Measurements from ENCODE around the gene GARS1.
"Not testable (repeated sequence)": the region's sequence is repeated elsewhere in the genome, so short reads cannot be mapped to it uniquely, and the experiment has no call there.

Gene GARS1

DNA sequence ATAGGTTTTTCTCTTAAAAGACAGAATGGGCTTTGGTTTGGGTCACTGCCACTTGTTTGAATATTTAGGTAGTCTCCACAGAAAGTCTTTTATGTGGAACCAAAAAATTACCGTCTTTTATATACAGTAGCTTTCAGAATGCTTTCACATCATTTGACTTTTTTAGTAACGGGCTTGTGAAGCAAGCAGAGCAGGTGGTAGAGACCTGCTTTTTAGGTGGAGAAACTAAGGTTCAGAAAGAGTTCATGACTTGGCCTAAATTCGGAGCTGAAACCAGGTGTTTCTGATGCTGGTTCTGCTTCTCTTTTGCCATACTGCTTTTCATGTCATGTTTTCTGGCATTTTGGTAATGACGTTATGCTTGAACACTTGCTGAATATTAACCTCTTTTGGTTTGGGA, 36.3 kb downstream of the GARS1 start:
- DNase-seq, result no peak

DNA sequence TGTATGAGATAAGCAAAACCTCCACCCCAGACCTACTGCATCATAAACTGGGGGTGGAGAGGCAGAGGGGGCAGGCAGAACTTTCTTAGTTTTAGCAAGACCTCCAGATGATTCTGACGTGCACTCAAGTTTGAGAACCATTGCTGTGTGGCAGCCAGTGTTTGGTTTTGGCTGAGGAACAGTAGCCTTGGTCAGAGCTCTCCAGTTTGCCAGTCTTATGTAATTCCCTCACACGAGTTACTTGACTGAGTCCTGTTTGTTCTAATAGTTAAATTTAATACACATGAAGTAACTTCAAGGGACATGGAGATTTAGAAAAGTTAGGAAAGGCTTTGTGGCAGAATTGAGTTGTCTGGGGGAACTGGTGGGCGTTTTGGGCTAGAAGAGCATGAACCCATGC, 38.5 kb downstream of the GARS1 start:
- DNase-seq, result no peak

DNA sequence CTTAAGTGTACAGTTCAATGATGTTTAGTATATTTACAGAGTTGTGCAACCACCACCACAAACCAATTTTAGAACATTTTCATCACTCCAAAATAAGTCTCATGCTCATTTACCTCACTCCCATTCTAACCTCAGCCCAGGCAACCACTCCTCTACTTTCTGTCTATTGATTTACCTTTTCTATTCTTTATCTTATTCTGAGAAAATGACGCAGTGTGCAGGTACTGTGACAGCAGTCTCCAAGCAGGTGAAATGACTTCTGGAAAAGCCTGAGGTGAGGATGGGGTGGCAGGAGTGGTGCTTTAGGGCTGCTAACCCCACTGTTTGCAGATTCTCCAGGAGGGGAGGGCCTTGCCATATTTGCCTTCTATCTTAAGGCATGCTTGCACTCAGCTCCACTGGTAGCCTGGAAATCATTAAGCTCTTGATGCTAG, 39.5 kb downstream of the GARS1 start:
- DNase-seq, result no peak

DNA sequence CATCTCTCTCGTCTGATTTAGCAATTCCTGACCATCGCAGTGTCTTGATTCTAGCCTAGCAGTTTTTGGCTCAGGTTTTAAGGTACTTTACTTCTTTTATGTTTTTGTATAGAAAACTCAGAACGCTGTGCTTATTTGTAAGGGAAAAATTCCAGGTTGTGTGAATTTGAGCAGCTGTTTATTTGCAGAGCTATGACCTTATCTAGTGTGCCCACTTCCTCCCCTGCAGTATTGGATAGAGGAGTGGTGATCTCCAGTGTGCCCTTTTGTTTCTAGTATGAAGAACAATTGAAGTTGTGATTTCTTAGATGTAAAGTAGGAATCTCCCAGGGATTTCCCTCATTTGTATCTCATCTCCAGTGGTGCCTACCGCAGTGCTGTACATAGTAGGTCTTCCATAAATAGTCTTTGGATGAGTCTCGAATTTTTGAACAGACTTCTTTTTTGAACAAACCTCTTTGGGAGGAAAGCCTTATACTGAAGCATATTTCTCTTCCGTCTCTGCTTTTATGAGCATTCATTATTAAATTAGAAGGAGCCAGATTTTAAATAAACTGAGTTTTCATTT, 40.0 kb downstream of the GARS1 start:
- no peak for DNase-seq

DNA sequence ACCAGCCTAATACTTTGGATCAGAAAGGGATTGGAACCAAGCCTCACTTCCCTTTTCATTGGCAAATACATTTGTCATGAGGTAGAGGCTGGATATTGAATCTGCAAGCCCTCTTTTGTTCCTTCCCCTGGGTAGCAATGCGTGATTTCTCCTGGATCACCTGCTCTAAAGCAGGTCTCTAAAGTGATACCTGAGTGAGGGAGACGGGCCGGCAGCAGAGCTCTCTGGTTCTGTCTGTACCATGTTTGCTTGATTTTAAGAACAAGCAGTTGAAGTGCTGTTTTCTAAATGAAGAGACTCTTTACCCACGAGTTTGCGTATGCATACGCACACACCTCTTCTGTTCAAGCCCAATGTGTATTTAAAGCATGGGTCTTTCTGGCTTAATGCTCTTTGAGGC, 41.1 kb downstream of the GARS1 start:
- no peak for DNase-seq

DNA sequence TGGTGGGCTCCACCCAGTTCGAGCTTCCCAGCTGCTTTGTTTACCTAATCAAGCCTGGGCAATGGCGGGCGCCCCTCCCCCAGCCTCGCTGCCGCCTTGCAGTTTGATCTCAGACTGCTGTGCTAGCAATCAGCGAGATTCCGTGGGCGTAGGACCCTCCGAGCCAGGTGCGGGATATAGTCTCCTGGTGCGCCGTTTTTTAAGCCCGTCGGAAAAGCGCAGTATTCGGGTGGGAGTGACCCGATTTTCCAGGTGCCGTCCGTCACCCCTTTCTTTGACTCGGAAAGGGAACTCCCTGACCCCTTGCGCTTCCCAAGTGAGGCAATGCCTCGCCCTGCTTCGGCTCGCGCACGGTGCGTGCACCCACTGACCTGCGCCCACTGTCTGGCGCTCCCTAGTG, 47.6 kb downstream of the GARS1 start:
- not testable (repeated sequence) for DNase-seq

DNA sequence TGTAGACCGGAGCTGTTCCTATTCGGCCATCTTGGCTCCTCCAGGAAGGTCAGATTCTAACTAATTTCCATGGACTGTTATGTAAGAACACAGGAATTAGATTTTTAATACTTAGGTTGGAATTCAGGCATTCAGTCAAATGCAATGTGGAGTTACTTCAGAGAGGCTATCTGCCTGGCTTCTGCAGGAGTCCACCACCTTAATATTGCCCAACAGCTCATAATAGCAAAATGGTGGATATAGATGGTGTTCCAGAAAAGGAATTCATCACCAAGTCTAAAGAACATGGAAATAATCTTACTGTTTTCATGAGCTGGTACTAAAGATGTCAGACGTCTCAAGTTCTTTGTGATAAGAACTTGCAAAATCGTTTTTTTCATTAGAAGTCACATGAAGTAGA, 48.1 kb downstream of the GARS1 start:
- DNase-seq, result no peak

DNA sequence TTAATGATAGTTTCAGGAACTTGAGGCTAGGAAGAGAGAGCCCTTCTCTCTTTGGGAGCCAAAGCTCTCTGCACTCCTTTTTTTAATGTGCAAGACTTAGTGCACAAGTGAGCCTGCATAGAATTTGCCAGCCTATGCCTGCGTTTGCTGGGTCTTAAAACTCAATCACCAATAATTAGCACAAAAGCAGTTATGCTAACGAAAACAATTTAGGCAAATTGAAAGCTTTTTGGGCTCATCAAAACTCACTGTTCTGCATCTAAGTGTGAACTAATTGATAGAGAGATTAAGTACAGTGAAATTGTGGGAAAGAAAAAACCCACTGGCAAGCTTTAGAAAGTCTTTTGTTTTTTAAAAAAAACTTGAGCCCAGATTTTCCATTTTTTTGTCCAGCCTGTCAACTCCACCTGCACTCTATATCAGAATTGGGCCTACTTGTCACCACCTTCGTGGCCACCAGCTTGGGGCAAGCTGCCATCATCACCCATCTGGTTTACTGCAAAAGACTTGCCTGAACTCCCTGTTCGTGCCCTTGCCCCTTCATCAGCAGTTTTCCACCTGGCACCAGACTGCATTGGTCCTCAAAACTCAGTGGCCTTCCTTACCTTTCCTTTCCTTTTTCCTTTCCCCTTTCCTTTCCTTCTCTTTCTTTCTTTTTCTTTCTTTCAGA, 49.7 kb downstream of the GARS1 start:
- no peak for DNase-seq

DNA sequence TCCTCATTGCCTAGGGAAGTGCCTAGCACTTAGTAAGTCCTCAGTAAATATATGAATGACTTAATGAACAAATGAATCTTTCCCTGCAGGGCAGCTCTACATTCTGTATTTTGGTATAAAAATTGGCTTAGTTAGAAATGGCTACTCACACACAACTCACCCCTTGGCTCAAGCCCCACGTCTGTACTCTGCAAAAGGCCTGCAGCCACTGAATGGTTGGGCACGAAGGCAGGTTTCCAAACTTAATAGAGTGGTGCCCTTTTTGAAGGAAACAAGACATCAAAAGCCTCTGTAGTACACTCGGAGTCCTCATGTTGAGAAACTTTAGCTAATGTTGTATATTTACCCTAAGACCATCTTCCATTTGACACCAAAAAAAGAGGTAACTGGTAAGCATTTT, 51.0 kb downstream of the GARS1 start:
- no peak for DNase-seq

DNA sequence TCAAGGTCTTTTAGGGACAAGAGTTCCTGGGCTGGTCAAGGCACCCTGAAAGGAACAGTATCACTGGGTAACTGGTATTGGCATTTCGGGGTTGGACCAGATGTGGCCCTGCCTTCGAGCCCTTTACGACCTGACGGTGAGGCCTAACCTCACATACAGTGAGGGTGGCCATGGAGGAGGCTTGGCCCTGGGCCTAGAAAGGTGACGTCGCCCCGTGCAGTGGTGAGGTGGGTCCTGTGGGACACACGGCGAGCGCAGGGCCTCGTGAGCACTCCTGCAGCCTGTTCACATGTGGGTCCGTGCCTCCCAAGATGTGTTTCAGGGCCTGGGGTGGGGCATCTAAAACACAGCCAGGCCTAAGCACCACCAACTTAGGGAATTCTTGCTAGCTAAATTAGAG, 51.5 kb downstream of the GARS1 start:
- DNase-seq, result no peak

DNA sequence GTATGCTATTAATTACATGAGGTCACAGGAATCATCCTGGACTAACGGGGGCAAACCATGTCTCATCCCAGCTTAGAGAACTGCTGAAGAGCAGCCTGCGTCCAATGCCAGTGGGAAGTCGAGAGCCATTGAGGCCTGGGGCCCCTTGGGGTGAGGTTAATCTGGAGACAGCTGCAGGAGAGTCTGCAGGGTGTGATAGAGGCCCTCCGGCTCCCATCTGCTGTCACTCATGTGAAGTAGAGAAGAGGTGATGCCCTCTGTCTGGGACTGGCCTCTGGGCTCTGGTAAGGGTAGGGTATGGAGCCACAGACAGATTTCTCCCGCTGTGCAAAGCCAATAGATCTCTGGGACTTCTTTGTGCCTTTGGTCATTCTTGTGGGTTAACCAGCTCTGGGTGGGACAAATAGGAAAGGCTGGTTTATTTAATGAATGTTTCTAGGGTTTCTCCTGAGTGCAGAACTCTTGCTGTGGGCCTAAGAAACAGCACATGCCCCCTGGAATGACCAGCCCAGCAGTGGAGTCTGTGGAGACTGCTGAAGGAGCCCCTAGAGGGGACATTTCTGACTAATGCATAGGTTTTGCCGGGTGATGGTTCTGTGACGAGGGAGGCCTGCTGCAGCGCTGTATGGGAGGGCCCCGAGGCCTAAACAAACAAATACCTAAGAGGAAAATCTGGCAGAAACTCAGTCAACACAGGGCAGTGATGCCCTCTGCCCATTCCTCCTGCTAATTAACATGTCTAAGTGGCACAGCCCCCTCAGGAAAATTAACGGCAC, 53.1 kb downstream of the GARS1 start:
- no peak for DNase-seq

DNA sequence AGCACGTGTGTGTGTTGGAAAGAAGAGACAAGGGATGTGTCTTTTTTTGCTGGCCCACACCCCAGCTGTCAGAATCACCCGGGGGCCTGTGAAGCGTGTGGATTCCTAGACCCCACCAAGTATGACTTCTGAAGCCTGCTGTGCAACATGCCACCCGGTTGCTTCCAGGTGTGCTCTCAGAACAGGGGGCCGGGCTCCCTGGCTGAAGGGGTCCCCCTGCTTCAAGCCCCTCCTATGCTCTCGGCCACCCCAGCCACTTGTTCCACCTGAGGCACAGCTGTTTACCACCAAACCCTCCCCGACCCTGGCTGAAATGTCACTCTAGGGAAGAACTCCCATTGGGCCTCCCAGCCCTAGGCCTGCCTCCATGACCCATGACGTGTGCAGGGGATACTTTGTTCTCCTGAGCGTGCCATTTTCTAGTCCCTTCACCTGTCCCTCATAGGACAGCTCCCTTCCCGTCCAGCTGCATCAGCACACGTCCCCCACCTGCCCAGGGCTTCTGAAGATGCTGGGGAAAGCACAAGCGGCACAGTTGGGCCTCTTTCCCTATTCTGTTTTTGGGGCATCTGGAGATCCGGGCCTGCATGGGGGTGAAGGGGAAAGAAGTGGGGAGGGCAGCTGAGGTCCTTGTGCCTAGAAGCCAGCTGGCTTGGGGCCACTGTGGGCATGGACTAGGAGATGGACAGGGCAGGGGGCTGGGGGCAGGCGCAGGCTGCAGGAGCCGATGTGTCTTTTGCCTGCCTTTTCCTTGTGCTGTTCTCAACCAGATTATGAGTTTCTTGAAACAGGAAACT, 54.3 kb downstream of the GARS1 start:
- DNase-seq, result no peak

DNA sequence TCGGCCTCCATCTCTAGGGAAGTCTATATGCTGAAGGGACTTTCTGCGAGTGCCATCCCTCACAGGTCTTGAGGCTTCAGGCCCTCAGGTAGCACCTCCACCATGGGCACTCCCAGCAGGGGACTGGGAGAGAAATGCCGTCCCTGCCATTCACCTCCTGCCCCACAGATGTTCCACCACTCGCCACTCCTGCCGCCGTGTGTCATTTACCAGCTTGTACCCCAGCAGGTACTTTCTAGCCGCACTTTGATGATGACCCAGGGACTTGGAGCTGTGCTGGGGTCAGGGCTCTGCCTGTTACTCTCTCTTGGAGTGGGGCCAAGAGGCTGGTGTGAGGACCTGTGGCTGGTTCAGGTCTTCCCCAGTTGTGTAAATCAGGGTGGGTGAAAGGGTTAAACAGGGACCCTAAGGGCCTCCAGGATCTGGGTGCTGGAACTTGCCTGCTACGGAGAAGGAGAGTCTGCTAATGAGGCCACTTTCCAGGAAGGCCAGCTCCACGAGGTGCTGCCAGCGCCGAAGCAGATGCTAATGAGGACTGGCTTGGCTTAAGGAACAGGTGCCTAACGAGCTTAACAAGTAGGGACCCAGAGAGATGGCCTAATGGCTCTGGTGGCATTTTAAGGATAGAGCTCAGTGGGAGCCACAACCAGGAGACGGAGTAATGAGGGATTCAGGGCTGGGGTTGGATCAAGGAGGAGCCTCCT, 55.2 kb downstream of the GARS1 start:
- no peak for DNase-seq

DNA sequence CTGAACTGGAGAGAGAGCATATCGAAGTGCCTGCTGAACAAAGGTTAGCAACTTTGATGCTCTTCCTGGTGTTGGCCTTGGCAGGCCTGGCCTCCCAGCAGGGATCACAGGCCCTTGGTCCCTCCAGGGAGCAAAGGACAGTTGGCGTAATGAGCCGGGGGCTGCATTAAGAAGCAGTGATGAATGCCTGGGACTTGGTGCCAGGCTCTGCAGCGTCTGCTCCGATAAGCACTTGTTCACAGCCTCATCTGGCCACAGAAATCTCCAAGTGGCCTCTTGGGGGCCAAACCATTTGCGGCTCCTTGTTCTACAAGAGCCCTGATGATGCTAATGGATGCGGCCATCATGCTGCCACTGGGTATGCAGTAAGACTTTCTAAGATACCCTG, 55.7 kb downstream of the GARS1 start:
- DNase-seq, result no peak

DNA sequence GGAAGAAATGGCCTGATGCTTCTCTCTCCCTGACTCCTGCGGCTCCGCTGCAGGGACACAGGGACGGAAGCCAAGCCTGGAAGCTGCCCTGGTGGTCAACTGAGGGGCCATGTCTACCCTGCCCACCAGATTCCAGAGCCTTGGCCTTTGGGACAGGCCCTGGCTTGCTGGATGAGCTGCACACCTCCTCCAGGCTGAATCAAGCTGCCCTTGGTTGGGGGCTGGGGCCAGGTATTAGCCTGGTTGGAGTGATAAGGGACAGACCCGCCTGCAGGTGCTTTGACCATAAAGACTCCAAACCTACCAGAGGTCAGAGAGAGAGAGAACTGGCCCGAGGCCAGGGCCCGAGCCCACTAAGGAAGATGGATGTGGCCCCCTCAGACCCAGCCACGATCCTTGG, 57.5 kb downstream of the GARS1 start:
- no peak for DNase-seq

DNA sequence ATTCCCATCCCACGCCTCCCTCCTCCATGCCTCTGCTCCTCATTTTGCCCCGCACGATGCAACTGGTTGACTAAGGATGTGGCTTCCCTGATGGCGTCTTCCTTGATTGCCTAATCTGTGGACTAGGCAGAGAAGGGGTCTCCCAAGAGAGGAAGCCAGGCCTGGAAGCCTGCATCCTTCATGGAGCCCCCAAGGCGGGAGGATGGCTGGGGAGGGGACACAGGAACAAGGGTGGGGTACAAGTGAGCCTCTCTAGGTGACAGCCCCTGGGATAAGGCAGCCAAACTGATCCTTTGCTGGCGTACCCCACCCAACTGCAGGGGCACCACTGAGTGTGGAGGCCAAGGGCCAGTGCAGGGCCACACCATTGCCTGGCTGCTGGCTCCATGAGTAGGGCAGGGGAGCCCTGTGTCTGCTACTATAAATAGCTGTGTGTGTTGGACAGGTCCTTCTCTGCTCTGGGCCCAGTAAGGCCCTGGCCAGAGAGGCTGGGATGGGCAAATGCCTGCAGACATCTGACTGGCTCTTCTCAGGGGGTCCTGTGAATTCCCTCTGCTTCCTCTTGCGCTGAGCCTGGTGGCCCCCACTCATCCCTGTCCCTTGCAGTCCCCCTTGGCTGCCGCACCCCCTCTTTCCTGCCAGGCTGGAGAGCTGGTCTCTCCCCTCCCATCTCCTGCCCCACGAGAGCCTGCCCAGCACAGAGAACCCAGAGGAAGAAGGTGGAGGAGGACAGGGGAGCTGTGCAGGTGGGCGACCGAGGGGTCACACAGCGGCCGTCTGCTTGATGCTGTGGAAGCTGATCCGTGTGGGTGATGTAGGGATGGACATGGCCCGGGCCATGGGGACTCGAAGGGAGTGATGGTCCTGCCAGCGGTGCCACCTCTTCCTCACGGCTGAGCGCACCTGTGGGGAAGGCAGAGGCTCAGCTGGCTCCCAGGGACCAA, 58.3 kb downstream of the GARS1 start:
- DNase-seq, result no peak

DNA sequence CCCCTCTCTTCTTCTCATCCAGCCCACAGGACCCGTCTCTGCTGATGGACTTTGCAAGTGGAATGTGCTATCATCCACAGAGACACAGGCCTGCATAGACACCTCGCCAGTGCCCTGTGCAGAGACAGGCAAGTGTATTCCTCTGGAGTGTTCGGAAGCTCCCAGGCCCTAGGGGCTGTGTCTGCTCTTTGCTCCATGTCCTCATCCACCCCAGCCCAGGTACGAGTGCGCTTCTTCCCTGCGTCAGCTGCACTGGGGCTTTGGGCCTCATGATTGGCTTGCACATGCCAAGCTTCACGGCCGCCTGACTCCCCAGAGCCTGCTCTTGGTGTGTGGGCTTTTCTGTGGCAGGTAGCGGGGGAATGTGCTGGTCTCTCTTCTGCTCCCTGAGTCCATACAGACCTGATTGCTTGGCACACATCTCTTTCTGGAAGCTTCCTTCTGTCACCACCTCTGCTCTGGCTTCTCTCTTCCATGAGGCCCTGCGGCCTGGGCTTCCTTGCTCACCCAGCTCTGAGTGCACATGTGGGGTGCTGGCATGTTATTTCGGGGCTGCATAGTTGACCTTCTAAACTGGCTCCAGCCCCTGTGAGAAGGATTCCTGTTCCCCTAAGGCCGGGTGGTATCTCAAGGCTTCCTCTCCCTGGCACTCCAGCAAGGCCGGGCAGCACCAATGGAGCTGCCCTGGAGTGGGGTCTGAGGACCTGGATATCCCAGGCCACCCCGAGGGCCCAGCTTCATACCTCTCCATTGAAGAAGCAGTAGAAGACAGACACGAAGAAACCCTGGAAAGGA, 59.8 kb downstream of the GARS1 start:
- DNase-seq, result no peak

DNA sequence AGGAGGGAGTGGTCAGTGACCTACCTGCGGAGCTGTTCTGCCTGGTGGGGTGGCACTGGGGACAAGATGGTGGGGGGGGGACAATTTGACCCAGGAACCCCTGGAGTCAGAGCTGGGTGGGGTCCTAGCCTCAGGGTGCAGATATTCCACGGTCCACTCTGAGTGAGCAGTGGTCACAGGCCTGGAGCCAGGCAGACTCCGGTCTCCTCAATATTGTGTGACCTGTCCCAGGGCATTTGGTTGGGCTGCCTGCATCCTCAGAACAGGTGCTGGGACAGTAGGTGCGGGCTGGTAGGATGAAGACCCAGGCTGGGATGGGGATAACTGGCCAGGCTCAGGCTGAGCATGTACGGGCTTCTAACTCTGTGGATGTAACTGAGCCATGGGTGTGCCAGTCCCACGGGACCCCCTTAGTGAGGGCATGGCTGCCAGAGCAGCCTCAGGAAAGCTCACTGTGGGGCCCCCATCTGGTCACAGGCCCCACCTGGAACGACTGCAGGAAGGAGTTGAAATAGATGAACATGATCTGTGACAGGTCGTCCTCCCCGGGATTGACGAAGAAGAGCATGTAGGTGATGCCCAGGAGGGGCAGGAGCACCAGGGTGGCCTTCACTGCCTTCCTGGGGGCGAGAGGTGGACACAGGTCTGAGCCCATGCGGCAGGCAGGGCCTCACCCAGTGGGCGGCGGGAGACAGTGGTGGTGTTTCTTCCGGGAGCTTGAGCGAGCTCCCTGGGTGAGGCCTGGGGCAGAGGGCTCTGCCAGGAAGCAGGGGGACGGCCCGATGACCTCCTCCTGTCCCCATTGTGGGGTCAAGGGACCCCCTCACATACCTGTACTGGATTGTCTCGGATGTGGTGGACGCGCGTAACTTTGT, 60.7 kb downstream of the GARS1 start:
- no peak for DNase-seq

DNA sequence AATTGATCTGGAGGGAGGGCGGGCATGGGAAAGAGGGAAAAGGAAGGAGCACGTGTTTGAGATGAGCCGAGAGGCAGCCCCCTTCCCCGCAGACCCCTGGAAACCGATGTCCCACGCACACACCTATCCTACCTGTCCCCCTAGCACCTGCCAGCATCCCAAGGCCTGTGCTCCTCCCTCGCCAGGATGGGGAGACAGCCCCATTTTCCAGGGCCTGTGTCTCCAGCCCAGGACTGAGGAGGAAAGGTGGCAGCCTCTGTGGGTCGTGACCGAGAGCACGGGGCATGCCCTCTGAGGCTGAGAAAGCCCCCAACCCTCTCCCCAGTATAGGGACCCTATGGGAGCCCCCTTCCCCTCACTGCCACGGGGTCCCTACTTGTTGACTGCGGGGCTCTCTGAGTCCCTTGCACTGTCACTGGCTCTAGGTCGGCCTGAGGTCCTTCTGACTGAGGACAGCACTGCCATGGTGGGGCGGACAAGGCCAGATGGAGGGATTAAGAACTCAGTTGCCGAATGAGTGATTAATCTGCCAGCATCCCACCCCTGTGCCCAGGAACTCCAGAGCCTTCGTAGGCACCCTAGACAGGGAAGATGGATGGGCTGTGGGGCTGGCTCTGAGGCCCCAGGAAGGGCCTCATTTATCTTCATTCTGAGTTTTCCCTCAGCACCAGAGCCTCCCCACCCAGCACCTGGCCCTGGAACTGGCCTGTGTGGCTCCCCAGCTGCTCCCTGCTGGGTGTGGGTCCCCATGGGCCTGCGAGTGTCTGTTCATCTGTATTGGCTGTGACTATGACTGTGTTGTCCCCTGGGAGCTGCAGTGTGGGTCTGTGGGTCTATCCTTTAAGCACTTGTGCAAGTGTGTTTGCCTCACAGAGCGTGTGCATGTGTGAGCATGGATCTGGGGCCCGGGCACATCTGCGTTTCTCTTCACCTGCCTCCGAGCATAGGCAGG, 61.6 kb downstream of the GARS1 start:
- no peak for DNase-seq
